Spleen (tissue), 11 donors: ENCODE results near the gene IZUMO4. TPM values are rescaled to one million over a fixed set of nuclear protein-coding genes. Genes with fewer than 3 reads are reported as not detected.

ENCODE experiments used
- DNase-seq: peaks from one replicate; pipeline ENCODE4 v3.0.0-alpha.2; 2020
- H3K27ac ChIP-seq, 8 donors: fragments of 200-600 bp; sonication (generic) in 7 of 8; 1 replicate in 4 of 8; 2 replicates in 4 of 8; pipeline versions ENCODE4 v1.5.0 to v1.8.0; 2016 to 2021; ENCODE audit warnings: inconsistent platforms in 4 of 8, mild to moderate bottlenecking in 4 of 8, moderate library complexity in 1 of 8
- H3K27me3 ChIP-seq, 7 donors: fragments of 200-600 bp; sonication (generic) in 6 of 7; replicated peaks in 1 of 7; 1 replicate in 4 of 7; 2 replicates in 3 of 7; pipeline versions ENCODE4 v1.5.0 to v1.8.0; 2016 to 2021; ENCODE audit warnings: inconsistent platforms in 3 of 7, mild to moderate bottlenecking in 1 of 7
- H3K36me3 ChIP-seq, 6 donors: fragments of 200-600 bp; sonication (generic) in 5 of 6; 1 replicate in 4 of 6; 2 replicates in 2 of 6; pipeline versions ENCODE4 v1.5.0 to v1.8.0; 2016 to 2021; ENCODE audit warnings: inconsistent platforms in 2 of 6
- H3K4me1 ChIP-seq, 6 donors: fragments of 200-600 bp; sonication (generic) in 5 of 6; 1 replicate in 3 of 6; 2 replicates in 3 of 6; pipeline versions ENCODE4 v1.5.0 to v1.8.0; 2016 to 2021; ENCODE audit warnings: inconsistent platforms in 3 of 6
- H3K4me3 ChIP-seq, 8 donors: fragments of 200-600 bp; sonication (generic) in 7 of 8; 1 replicate in 4 of 8; 2 replicates in 4 of 8; pipeline versions ENCODE4 v1.5.0 to v1.8.0; 2016 to 2021; ENCODE audit warnings: inconsistent platforms in 4 of 8, mild to moderate bottlenecking in 4 of 8, moderate library complexity in 2 of 8
- H3K9me3 ChIP-seq, 8 donors: fragments of 200-600 bp; sonication (generic) in 7 of 8; 1 replicate in 4 of 8; 2 replicates in 4 of 8; pipeline versions ENCODE4 v1.5.0 to v1.8.0; 2016 to 2021; ENCODE audit warnings: inconsistent platforms in 4 of 8
- POLR2A ChIP-seq, 3 donors: fragments of 450-650 bp; IDR thresholded peaks; one replicate each; pipeline ENCODE4 v1.5.1; 2017; ENCODE audit warnings: antibody characterized with exemption in 3 of 3, mild to moderate bottlenecking in 1 of 3
- POLR2AphosphoS5 ChIP-seq, 3 donors: sonication (generic); formaldehyde crosslinking; IDR thresholded peaks; one replicate each; pipeline ENCODE4 v1.5.1; 2017; ENCODE audit warnings: antibody characterized with exemption in 3 of 3
- WGBS, 5 donors: extraction: QIAGEN DNeasy Blood & Tissue Kit in 3 of 5; methylation state at CpG; one replicate each; pipeline versions ENCODE4 v1.1.5 to v1.1.7; 2013 to 2018; 5-methylcytosine and 5-hydroxymethylcytosine counted together
- intact Hi-C: fragments of 100-400 bp; cut with DNase I; formaldehyde crosslinking; loops from one replicate; pipeline ENCODE4 v1.15.0; 2023; ENCODE audit warnings: low total_unique reads
- polyA plus RNA-seq, 3 donors: library from polyadenylated mRNA; stranded (reverse); fragments of 200-250 nt; gene quantifications; one replicate each; pipeline ENCODE4 v1.2.1, GENCODE V29; 2013
- total RNA-seq, 7 donors: library from RNA; depleted of rRNA in 3 of 7; stranded (reverse); fragments of >200 nt in 3 of 7; fragmentation: NEBNext Ultra II Directional in 4 of 7; extraction: Animal tissue kit (Norgen Biotek cat#: 25700) in 4 of 7; gene quantifications; one replicate each; pipeline versions ENCODE4 v1.1.0 to v1.2.1, GENCODE V29; 2016 to 2021
- TF ChIP-seq, protein P1 (sequence below), 11 experiments: fragments of 200-600 bp in 7 of 11; fragments of 450-650 bp in 4 of 11; sonication (generic) in 4 of 11; IDR thresholded peaks in 8 of 11; conservative IDR thresholded peaks in 3 of 11; 1 replicate in 7 of 11; 2 replicates in 4 of 11; pipeline versions ENCODE4 v1.4.0 to v1.8.0; 2016 to 2021; ENCODE audit warnings: antibody characterized with exemption in 11 of 11, inconsistent platforms in 4 of 11, mild to moderate bottlenecking in 1 of 11
- donor health status: healthy with polysubstance abuse.
- donor health status: DM: no; HTN: no; CAD: no; lungs with moderate emphysema.
- donor health status: DM: no; HTN: no; CAD: no.
- donor health status: Bipolar disorder and iron deficiency.
- donor health status: healthy.
- donor health status: DM: no; HTN: no; CAD: no.
- donor health status: DM: yes; HTN: yes; CAD: no.

Gene IZUMO4
- total and polyA plus RNA-seq, 10 donors, result 1.9 to 25.9 (median 5.7) TPM

DNA sequence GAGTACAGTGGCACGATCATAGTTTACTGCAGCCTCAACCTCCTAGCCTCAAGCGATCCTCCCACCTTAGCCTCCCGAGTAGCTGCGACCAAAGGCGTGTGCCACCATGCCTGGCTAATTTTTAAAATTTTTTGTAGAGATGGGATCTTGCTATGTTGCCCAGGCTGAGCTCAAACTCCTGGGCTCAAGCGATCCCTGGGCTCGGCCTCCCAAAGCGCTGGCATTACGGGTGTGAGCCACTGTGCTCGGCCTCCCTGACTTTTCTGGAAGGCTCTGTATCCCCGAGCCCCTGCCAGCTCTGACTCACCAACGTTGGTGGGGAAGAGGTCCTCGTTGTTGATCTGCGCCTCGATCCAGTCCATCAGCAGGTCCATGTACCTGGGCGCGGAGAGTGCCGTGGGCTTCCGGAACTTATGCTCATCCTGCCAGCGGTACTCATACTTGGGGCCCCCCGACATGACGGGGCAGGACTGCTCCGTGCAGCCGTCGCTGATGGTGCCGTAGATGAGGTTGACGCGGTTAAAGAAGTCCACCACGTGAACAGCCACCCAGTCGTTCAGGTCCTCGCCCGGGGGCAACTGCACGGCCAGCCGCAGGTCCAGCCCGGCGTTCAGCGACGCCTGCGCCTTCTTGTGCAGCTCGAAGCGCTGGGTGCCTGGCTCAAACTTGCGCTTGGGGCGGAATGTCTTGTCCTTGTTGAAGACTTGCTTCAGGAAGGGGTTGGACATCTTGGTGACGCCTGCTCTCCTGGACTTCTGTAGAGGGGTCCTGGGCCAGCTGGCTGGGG lies 18.7 kb upstream of the IZUMO4 start:
- Histone ChIP-seq H3K9me3 (no peaks in the 10 kb centered on the region), H3K27me3 (no peaks in the 10 kb centered on the region), H3K27ac (peak overlapping the region in 1 of 8 donors; percentile 16), H3K4me3 (no peak overlapping the region), H3K4me1 (peaks cover 33 to 97% (median 69%) of the 10 kb centered on the region in 6 donors), H3K36me3 (peaks cover 3 to 97% (median 82%) of the 10 kb centered on the region in 6 donors)
- TF ChIP-seq, protein P1, sequence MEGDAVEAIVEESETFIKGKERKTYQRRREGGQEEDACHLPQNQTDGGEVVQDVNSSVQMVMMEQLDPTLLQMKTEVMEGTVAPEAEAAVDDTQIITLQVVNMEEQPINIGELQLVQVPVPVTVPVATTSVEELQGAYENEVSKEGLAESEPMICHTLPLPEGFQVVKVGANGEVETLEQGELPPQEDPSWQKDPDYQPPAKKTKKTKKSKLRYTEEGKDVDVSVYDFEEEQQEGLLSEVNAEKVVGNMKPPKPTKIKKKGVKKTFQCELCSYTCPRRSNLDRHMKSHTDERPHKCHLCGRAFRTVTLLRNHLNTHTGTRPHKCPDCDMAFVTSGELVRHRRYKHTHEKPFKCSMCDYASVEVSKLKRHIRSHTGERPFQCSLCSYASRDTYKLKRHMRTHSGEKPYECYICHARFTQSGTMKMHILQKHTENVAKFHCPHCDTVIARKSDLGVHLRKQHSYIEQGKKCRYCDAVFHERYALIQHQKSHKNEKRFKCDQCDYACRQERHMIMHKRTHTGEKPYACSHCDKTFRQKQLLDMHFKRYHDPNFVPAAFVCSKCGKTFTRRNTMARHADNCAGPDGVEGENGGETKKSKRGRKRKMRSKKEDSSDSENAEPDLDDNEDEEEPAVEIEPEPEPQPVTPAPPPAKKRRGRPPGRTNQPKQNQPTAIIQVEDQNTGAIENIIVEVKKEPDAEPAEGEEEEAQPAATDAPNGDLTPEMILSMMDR (IDR thresholded peaks at IDR 0.05 in 8 of 11, conservative IDR thresholded peaks at IDR 0.05 in 3 of 11), result no peak
- TF ChIP-seq POLR2A (IDR thresholded peaks at IDR 0.05) (no peak), POLR2AphosphoS5 (IDR thresholded peaks at IDR 0.05) (peak in 2 of 3 donors; percentile 7 to 71)
- peak; percentile 73 for DNase-seq
- WGBS, 5 donors, result 95 to 97% (median 96%) methylated on average over 29 to 44 of the region's 44 CpGs
- intact Hi-C loops, result no loop called here

DNA sequence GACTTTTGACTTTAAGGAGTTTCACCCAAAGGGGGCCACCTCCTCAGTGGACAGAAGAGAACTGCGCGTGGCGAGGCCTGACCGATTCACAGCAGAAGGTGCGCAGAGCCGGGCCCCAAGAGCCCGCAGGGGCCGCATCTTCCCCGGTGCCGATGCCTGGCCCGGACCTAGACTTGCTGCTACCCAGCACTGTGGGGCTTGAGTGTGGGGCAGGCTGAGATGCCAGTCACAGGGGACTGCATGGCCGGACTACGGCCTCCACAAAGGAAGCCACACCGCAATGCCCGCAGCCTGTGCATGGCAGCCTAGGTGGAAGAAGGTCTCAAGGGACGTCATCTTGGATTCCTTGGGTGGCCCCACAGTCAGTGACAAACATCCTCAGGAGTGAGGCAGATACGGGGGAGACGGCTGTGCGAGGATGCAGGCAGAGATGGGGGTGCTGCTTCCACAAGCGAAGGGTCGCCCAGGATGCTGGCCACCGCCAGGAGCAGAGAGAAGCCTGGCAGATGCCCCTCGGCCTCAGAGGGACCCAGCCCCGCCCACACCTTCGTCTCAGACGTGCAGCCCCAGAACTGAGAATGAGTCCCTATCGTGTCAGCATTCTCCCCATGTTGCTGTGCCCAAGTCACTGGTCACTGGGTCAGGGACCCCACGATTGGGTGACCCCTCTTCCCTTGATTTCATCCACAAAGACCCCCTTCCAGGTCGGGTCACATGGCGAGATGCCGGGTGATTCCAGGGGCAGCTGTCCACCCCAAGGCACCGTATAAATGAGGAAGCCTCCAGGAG lies 17.4 kb upstream of the IZUMO4 start:
- Histone ChIP-seq H3K36me3 (peaks cover 3 to 96% (median 71%) of the 10 kb centered on the region in 6 donors), H3K27me3 (no peaks in the 10 kb centered on the region), H3K27ac (peak overlapping the region in 4 of 8 donors; percentile 3 to 98 (median 94)), H3K9me3 (no peaks in the 10 kb centered on the region), H3K4me1 (peaks cover 24 to 97% (median 66%) of the 10 kb centered on the region in 6 donors), H3K4me3 (peak overlapping the region in 1 of 8 donors; percentile 93)
- no peak for DNase-seq
- WGBS, 5 donors, result 86 to 91% (median 89%) methylated on average over 25 to 32 of the region's 32 CpGs
- TF ChIP-seq, protein P1 (IDR thresholded peaks at IDR 0.05 in 8 of 11, conservative IDR thresholded peaks at IDR 0.05 in 3 of 11), result no peak
- peak in 2 of 3 donors; percentile 11 to 62 for TF ChIP-seq POLR2AphosphoS5 (IDR thresholded peaks at IDR 0.05)
- TF ChIP-seq POLR2A (IDR thresholded peaks at IDR 0.05), result no peak
- intact Hi-C loops, result no loop called here

DNA sequence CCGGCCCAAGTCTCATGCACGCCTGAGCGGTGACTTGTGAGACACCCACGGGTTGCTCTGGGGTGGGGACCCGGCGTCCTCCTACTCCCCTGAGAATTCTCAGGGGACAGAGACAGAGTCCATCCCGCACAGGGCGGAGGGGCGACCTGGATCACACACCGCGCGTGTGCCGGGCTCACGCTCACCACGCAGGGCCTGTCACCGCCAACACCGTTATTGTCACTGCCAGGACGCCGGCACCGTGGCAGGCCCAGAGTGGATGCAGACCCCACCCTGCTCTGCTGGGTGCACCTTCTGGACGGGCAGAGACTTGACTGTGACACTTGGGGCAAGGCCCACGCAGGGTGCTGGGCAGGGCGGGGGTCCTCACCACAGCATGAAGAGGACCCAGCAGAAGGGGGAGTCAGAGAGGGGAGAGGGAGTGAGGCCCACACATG lies 16.8 kb upstream of the IZUMO4 start:
- peaks cover 18 to 97% (median 62%) of the 10 kb centered on the region in 6 donors for H3K4me1 ChIP-seq

More for the DNA sequence above, 16.8 kb upstream of the IZUMO4 start:
- peak overlapping the region in 4 of 8 donors; percentile 3 to 98 (median 94) for H3K27ac ChIP-seq
- H3K36me3 ChIP-seq, result peaks cover 3 to 95% (median 66%) of the 10 kb centered on the region in 6 donors
- peak overlapping the region in 1 of 8 donors; percentile 93 for H3K4me3 ChIP-seq
- no peaks in the 10 kb centered on the region for H3K9me3 ChIP-seq
- DNase-seq, result no peak
- intact Hi-C loops, result no loop called here
- no peak for TF ChIP-seq POLR2A (IDR thresholded peaks at IDR 0.05)
- TF ChIP-seq, protein P1 (IDR thresholded peaks at IDR 0.05 in 8 of 11, conservative IDR thresholded peaks at IDR 0.05 in 3 of 11), result no peak
- TF ChIP-seq POLR2AphosphoS5 (IDR thresholded peaks at IDR 0.05), result peak in 2 of 3 donors; percentile 31 to 70
- H3K27me3 ChIP-seq, result no peaks in the 10 kb centered on the region
- 63 to 89% (median 85%) methylated on average over 7 to 23 of the region's 23 CpGs for WGBS, 5 donors
